ENCODE results near the gene RAB40B. TPM values are rescaled to one million over a fixed set of nuclear protein-coding genes. Genes with fewer than 3 reads are reported as not detected.
A peak's percentile ranks its signal among the peaks of the same experiment; 100 is the strongest.

RAB40B gene
- total RNA-seq, 2 experiments from 2014 or later = 21.4 to 22.1 TPM

DNA sequence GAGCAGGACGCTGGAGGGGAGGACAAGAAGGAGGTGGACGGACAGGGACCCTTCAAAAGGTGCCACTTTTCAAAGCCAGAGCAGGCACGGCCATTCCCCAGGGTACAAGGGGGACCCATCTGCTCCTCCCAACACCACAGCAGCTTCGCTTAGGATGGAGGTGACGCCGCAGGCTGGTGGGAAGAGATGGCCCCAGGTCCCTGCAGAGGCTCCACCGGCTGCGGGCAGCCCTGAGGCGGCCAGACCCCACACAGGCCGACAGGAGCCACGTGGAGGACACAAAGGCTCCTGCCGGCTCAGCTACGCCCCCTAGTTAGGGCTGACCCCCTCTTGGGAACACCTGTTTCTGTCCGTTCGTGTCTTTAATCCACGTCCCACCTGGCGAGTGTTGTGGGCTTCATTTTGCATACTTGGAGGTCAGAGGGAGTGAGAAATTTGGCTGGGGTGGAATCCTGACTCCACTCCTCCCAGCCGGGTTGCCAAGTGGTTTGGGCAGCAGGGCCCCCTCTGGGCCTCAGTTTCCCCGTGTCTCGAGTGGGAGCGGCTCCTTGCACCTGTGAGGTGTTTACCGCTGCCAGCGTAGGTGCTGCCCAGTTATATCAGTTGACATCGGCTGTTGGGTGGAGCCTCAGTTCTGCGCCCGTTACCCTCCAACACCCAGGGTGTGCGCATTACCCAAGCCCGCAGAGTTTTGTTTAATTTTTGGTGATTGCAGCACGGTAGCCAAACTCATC is 12.2 kb upstream of the RAB40B start:
- ChIA-PET POLR2A (no interaction called here), CTCF (ENCODE audit: unreplicated experiment) (no interaction called here)
- Histone ChIP-seq H3K79me2 (ENCODE audit: insufficient read depth, low read depth, low read length) (no peaks in the 10 kb centered on the region), H3K4me1 (ENCODE audit: insufficient read depth, low read length, poor library complexity, severe bottlenecking) (peaks cover 34% of the 10 kb centered on the region), H3K36me3 (ENCODE audit: insufficient read depth, low read length) (no peaks in the 10 kb centered on the region), H2AFZ (ENCODE audit: low read length) (no peak overlapping the region), H3K4me3 (ENCODE audit: low read depth, low read length, poor library complexity, severe bottlenecking) (no peak overlapping the region), H3K9me2 (ENCODE audit: insufficient read depth, low read length) (no peaks in the 10 kb centered on the region), H3K4me2 (ENCODE audit: low read length) (no peak overlapping the region), H3K9me3 (ENCODE audit: low read length) (no peaks in the 10 kb centered on the region), H4K20me1 (ENCODE audit: insufficient read depth, low read length) (no peaks in the 10 kb centered on the region), H3K27ac (ENCODE audit: low read depth, low read length, poor library complexity, severe bottlenecking) (no peak overlapping the region)
- TF ChIP-seq, protein P1, sequence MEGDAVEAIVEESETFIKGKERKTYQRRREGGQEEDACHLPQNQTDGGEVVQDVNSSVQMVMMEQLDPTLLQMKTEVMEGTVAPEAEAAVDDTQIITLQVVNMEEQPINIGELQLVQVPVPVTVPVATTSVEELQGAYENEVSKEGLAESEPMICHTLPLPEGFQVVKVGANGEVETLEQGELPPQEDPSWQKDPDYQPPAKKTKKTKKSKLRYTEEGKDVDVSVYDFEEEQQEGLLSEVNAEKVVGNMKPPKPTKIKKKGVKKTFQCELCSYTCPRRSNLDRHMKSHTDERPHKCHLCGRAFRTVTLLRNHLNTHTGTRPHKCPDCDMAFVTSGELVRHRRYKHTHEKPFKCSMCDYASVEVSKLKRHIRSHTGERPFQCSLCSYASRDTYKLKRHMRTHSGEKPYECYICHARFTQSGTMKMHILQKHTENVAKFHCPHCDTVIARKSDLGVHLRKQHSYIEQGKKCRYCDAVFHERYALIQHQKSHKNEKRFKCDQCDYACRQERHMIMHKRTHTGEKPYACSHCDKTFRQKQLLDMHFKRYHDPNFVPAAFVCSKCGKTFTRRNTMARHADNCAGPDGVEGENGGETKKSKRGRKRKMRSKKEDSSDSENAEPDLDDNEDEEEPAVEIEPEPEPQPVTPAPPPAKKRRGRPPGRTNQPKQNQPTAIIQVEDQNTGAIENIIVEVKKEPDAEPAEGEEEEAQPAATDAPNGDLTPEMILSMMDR (conservative IDR thresholded peaks at IDR 0.05; ENCODE audit: low read length) = peak; percentile 68
- TF ChIP-seq EZH2phosphoT487 (IDR thresholded peaks at IDR 0.05; ENCODE audit: borderline replicate concordance, low read depth, low read length) = no peak
- intact Hi-C loops (cut with micrococcal nuclease; ENCODE audit: unreplicated experiment) = no loop called here
- DNase-seq (ENCODE audit: low spot score) = peak; percentile 38
- no TSS peak for BruUV-seq (replicated peaks)

DNA sequence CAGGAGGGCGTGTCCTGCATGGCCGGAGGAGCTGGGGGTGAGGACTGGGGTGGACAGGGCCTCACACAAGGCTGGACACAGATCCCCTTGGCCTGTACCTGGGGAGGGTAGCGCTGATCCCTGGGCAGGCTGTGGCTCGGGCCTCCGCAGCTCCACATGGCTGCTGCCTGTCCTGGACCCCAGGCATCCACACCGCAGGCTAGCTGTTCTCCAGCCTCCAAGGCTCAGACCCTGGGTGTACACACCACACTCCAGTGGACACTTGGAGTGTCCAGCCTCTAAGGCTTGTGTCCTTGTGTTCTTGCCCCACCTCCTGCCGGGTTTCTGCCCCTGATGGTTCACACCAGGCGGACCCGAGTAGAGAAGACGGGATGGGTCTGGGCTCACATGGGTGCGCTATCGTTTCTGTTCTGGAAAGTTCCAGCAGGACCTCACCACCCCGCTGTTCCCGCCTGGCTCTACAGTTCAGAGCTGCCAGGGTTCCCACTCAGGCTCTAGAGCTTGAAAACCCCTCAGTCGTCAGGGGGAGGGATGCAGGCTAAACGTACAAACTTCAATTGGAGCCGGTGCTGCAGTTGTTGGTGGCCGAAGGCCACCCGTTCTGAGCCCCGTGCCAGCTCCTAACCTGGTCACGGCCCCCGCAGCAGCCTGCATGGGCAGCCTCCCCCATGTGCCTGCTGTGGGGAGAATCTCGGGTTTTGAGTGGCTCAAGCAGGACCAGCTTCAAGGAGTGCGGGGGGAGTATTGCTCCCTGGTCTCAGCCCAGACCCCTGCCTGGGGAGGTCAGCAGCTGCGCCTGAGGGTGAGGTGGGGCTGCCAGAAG is 11.4 kb upstream of the RAB40B start:
- Histone ChIP-seq H3K79me2 (ENCODE audit: insufficient read depth, low read depth, low read length) (no peaks in the 10 kb centered on the region), H3K9me3 (ENCODE audit: low read length) (no peaks in the 10 kb centered on the region), H2AFZ (ENCODE audit: low read length) (no peak overlapping the region), H3K4me1 (ENCODE audit: insufficient read depth, low read length, poor library complexity, severe bottlenecking) (peaks cover 33% of the 10 kb centered on the region), H3K9me2 (ENCODE audit: insufficient read depth, low read length) (no peaks in the 10 kb centered on the region), H3K4me2 (ENCODE audit: low read length) (peak overlapping the region; percentile 39; the same call in 1 of the 2 replicates), H3K27ac (ENCODE audit: low read depth, low read length, poor library complexity, severe bottlenecking) (no peak overlapping the region), H3K36me3 (ENCODE audit: insufficient read depth, low read length) (no peaks in the 10 kb centered on the region), H4K20me1 (ENCODE audit: insufficient read depth, low read length) (no peaks in the 10 kb centered on the region), H3K4me3 (ENCODE audit: low read depth, low read length, poor library complexity, severe bottlenecking) (peak overlapping the region; percentile 10)
- POLR2A ChIA-PET = no interaction called here
- intact Hi-C loops (cut with micrococcal nuclease; ENCODE audit: unreplicated experiment) = no loop called here
- TF ChIP-seq, protein P1 (conservative IDR thresholded peaks at IDR 0.05; ENCODE audit: low read length) = no peak
- no peak for TF ChIP-seq EZH2phosphoT487 (IDR thresholded peaks at IDR 0.05; ENCODE audit: borderline replicate concordance, low read depth, low read length)
- no TSS peak for BruUV-seq (replicated peaks)
- no peak for DNase-seq (ENCODE audit: low spot score)
- CTCF ChIA-PET (ENCODE audit: unreplicated experiment) = no interaction called here

All from OCI-LY7 (cell line).